CD4-positive, alpha-beta T cell (primary cell): ENCODE measurements around the gene C11orf42. TPM values are rescaled to one million over a fixed set of nuclear protein-coding genes. Genes with fewer than 3 reads are reported as not detected.

Experiments
- ATAC-seq: fragments of 200-7000 bp; cut with Tn5 transposase; one replicate; pipeline ENCODE4 v1.10.0; 2022; ENCODE audit warnings: mild to moderate bottlenecking; ENCODE audit not compliant: poor library complexity
- CTCF ChIA-PET: fragments of 350-600 bp; sonication (Branson Sonifier 250); formaldehyde crosslinking; loops from one replicate; lab custom pipeline; 2021; ENCODE audit warnings: antibody characterized with exemption, inconsistent platforms; lab: Charles Lee
- POLR2A ChIA-PET: fragments of 350-600 bp; sonication (Branson Sonifier 250); formaldehyde crosslinking; loops from one replicate; lab custom pipeline; 2021; ENCODE audit warnings: antibody characterized with exemption, inconsistent platforms; lab: Charles Lee
- DNase-seq, 14 experiments: peaks; one replicate each; pipeline ENCODE4 v3.0.0-alpha.2; 2013 to 2020; ENCODE audit warnings: mixed read lengths in 2 of 14
- H3K27ac ChIP-seq, 2 donors: one replicate each; pipeline versions ENCODE4 v1.5.1 to v1.7.0; 2013; ENCODE audit warnings: low read length in 2 of 2, low read depth in 1 of 2, mild to moderate bottlenecking in 1 of 2
- H3K27me3 ChIP-seq, 2 experiments: 1 replicate in 1 of 2; 2 replicates in 1 of 2; pipeline versions ENCODE4 v1.6.1 to v1.7.0; 2013; ENCODE audit warnings: low read length in 2 of 2, control low read depth in 1 of 2, mild to moderate bottlenecking in 1 of 2, moderate library complexity in 1 of 2; ENCODE audit not compliant: insufficient read depth in 2 of 2, control insufficient read depth in 1 of 2
- H3K36me3 ChIP-seq: one replicate; pipeline ENCODE4 v1.6.1; 2013; ENCODE audit warnings: low read length, control low read depth; ENCODE audit not compliant: insufficient read depth
- H3K4me1 ChIP-seq: one replicate; pipeline ENCODE4 v1.6.1; 2013; ENCODE audit warnings: low read length, control low read depth; ENCODE audit not compliant: insufficient read depth
- H3K4me3 ChIP-seq: one replicate; pipeline ENCODE4 v1.5.1; 2013; ENCODE audit warnings: mild to moderate bottlenecking, low read length, moderate library complexity
- H3K9me3 ChIP-seq, 2 experiments: 1 replicate in 1 of 2; 2 replicates in 1 of 2; pipeline versions ENCODE4 v1.6.1 to v1.7.0; 2013; ENCODE audit warnings: low read length in 2 of 2, mild to moderate bottlenecking in 2 of 2, control low read depth in 1 of 2, moderate library complexity in 1 of 2; ENCODE audit not compliant: control insufficient read depth in 1 of 2, insufficient read depth in 1 of 2
- H3K27ac Mint-ChIP-seq: one replicate; pipeline ENCODE4 v1.8.0; 2020; ENCODE audit warnings: mixed read lengths
- H3K27me3 Mint-ChIP-seq: one replicate; pipeline ENCODE4 v1.8.0; 2021; ENCODE audit warnings: mixed read lengths
- H3K36me3 Mint-ChIP-seq: one replicate; pipeline ENCODE4 v1.8.0; 2021; ENCODE audit warnings: low read depth, mixed read lengths
- H3K4me1 Mint-ChIP-seq: one replicate; pipeline ENCODE4 v1.8.0; 2021; ENCODE audit warnings: low read depth, mixed read lengths
- H3K4me3 Mint-ChIP-seq: one replicate; pipeline ENCODE4 v1.8.0; 2020; ENCODE audit warnings: mild to moderate bottlenecking, mixed read lengths
- H3K9me3 Mint-ChIP-seq: one replicate; pipeline ENCODE4 v1.8.0; 2020; ENCODE audit warnings: mixed read lengths
- intact Hi-C, 2 experiments: fragments of 100-400 bp; cut with DNase I in 1 of 2; cut with micrococcal nuclease in 1 of 2; formaldehyde crosslinking; loops; one replicate each; pipeline versions ENCODE4 v1.15.1 to v1.9.0; 2023 to 2025; cut with DNase I, micrococcal nuclease
- total RNA-seq, 174 experiments: library from RNA in 2 of 174; stranded (reverse) in 2 of 174; gene quantifications; one replicate each; pipeline ENCODE4 v1.2.3 and lab custom pipeline; 2021 to 2026
- TF ChIP-seq, protein P1 (sequence below): fragments of 200-600 bp; IDR thresholded peaks from one replicate; pipeline ENCODE4 v1.8.0; 2022; ENCODE audit warnings: antibody characterized with exemption, mild to moderate bottlenecking

C11orf42 gene
- total RNA-seq, 2 experiments from 2014 or later: not detected

DNA sequence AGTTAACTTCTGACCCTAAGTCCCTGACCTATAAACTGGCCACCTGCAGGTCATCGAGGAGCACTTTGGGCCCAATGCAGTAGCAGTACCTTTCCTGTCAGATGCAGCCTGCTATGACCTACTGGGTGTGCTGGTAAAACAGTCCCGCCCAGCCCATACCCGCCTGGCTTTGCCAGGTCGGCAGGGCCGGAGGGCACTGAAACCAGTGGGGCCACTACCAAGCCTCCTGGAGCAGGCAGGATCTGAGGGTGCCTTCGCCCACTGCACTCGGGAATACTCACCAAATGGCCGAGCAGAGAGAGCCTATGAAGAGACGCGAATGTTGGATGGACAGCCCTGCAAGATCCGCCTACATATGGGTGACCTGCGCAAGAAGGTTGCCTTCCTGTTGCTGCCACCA is 4.4 kb downstream of the C11orf42 start:
- POLR2A ChIA-PET: no interaction called here
- Mint-ChIP-seq H3K36me3 (peaks cover 50% of the 10 kb centered on the region), H3K9me3 (no peaks in the 10 kb centered on the region), H3K4me1 (peaks cover 4% of the 10 kb centered on the region), H3K27ac (no peak overlapping the region), H3K4me3 (no peak overlapping the region), H3K27me3 (no peaks in the 10 kb centered on the region)
- Histone ChIP-seq H3K9me3 (no peaks in the 10 kb centered on the region), H3K4me1 (no peaks in the 10 kb centered on the region), H3K27me3 (no peaks in the 10 kb centered on the region), H3K4me3 (no peak overlapping the region), H3K27ac (no peak overlapping the region), H3K36me3 (peaks cover 63% of the 10 kb centered on the region)
- CTCF ChIA-PET: no interaction called here
- no peak for DNase-seq
- intact Hi-C loops: no loop called here
- no peak for ATAC-seq
- TF ChIP-seq, protein P1, sequence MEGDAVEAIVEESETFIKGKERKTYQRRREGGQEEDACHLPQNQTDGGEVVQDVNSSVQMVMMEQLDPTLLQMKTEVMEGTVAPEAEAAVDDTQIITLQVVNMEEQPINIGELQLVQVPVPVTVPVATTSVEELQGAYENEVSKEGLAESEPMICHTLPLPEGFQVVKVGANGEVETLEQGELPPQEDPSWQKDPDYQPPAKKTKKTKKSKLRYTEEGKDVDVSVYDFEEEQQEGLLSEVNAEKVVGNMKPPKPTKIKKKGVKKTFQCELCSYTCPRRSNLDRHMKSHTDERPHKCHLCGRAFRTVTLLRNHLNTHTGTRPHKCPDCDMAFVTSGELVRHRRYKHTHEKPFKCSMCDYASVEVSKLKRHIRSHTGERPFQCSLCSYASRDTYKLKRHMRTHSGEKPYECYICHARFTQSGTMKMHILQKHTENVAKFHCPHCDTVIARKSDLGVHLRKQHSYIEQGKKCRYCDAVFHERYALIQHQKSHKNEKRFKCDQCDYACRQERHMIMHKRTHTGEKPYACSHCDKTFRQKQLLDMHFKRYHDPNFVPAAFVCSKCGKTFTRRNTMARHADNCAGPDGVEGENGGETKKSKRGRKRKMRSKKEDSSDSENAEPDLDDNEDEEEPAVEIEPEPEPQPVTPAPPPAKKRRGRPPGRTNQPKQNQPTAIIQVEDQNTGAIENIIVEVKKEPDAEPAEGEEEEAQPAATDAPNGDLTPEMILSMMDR: no peak

DNA sequence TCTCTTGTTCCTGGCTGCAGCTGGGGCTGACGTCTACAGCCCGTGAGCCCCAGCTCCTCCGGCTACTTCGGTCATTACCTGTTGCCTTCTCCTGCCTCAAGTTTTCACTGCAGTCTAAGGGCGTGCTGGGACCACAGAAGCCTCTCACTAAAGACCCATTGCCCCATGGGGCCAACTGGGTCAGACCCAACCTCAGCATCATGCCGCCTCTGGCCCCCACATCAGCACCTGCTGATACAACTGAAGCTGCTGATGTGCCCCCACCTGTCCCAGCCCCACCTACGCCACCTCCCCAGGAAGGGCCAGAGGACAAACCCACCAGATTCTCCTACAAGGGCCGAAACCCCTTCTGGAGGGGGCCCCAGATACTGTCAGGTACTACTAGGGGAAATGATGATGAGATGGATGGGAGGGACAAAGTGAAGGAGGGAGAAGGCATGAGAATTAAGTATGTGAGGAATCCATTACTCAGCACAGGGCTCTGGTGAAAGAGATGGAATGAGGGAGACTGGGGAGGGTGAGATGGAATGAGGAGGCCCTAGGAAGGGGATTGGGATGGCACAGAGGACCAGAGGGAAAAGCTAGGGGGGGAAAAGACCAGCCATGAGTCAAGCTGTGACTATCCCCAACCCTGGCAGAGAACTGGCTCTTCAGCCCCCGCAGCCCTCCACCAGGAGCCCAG is 5.1 kb downstream of the C11orf42 start:
- ATAC-seq (no peak), DNase-seq (no peak)
- Mint-ChIP-seq H3K36me3 (peaks cover 55% of the 10 kb centered on the region), H3K9me3 (no peaks in the 10 kb centered on the region), H3K27me3 (no peaks in the 10 kb centered on the region), H3K4me3 (no peak overlapping the region), H3K4me1 (no peaks in the 10 kb centered on the region), H3K27ac (no peak overlapping the region)
- peaks cover 66% of the 10 kb centered on the region for H3K36me3 ChIP-seq
- TF ChIP-seq, protein P1: no peak
- intact Hi-C loops: no loop called here
- H3K27me3 ChIP-seq: no peaks in the 10 kb centered on the region
- no peaks in the 10 kb centered on the region for H3K9me3 ChIP-seq
- ChIA-PET CTCF (no interaction called here), POLR2A (no interaction called here)
- no peak overlapping the region for H3K27ac ChIP-seq
- no peaks in the 10 kb centered on the region for H3K4me1 ChIP-seq
- no peak overlapping the region for H3K4me3 ChIP-seq

DNA sequence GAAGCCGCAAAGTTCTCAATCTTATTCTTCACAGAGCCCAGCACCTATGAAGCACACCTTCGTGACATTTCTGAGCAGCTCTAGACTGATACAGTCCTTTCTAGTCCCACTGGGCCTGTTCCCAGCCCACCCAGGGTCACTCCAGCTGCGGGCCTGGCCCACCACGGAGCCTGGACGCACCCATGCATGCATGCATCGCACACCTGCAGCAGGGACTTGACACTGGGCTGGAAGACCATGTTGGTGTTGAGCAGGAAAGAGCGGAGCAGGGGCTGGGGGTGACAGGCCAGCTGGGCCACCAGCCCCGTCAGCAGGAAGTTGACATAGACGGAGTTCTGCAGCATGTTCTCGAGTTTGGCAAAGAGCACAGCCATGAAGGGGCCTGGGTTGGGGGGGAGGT is 9.2 kb downstream of the C11orf42 start:
- H3K4me1 ChIP-seq: no peaks in the 10 kb centered on the region
- H3K4me3 ChIP-seq: no peak overlapping the region
- H3K27me3 Mint-ChIP-seq: no peaks in the 10 kb centered on the region
- peaks cover 78% of the 10 kb centered on the region for H3K36me3 ChIP-seq
- H3K27me3 ChIP-seq: no peaks in the 10 kb centered on the region
- H3K9me3 ChIP-seq: no peaks in the 10 kb centered on the region
- no peak overlapping the region for H3K4me3 Mint-ChIP-seq
- DNase-seq: no peak
- CTCF ChIA-PET: no interaction called here
- H3K27ac ChIP-seq: no peak overlapping the region
- H3K4me1 Mint-ChIP-seq: peaks cover 6% of the 10 kb centered on the region
- H3K36me3 Mint-ChIP-seq: peaks cover 57% of the 10 kb centered on the region
- POLR2A ChIA-PET: no interaction called here
- H3K9me3 Mint-ChIP-seq: no peaks in the 10 kb centered on the region
- TF ChIP-seq, protein P1: no peak
- no peak overlapping the region for H3K27ac Mint-ChIP-seq
- intact Hi-C loops: no loop called here
- no peak for ATAC-seq
